ENCODE measurements around the gene STAP2. TPM values are rescaled to one million over a fixed set of nuclear protein-coding genes. Genes with fewer than 3 reads are reported as not detected.
"Not testable (repeated sequence)": the region's sequence is repeated elsewhere in the genome, so short reads cannot be mapped to it uniquely, and the experiment has no call there.

Gene STAP2
- total RNA-seq, 1 experiment from 2014 or later, result not detected

GRCh38 chr19:4347521-4347920, 8.9 kb upstream of the STAP2 start:
- Histone ChIP-seq H3K4me3 (no peak overlapping the region), H3K36me3 (no peaks in the 10 kb centered on the region), H3K9me3 (no peaks in the 10 kb centered on the region), H3K27me3 (no peaks in the 10 kb centered on the region)
- no peak for DNase-seq

GRCh38 chr19:4346020-4346383, 7.4 kb upstream of the STAP2 start:
- Histone ChIP-seq H3K4me3 (no peak overlapping the region), H3K36me3 (no peaks in the 10 kb centered on the region), H3K9me3 (no peaks in the 10 kb centered on the region), H3K27me3 (no peaks in the 10 kb centered on the region)
- no peak for DNase-seq

GRCh38 chr19:4345342-4346019, 6.9 kb upstream of the STAP2 start:
- no peak for DNase-seq
- H3K9me3 ChIP-seq, result no peaks in the 10 kb centered on the region
- H3K4me3 ChIP-seq, result no peak overlapping the region
- H3K27me3 ChIP-seq, result no peaks in the 10 kb centered on the region
- H3K36me3 ChIP-seq, result no peaks in the 10 kb centered on the region

- Histone ChIP-seq H3K36me3 (no peaks in the 10 kb centered on the region), H3K4me3 (peak within 1 kb of the TSS; percentile 64), H3K9me3 (no peaks in the 10 kb centered on the region), H3K27me3 (no peaks in the 10 kb centered on the region)
- DNase-seq, result peak; percentile 73
Observed at GRCh38 chr19:4343370-4344307, 5.0 kb upstream of the STAP2 start, which contains the start of gene MPND. Gene MPND, plus strand, starts transcription at chr19:4343562. Its CDS starts 32 bp downstream, at chr19:4343594.

- no peaks in the 10 kb centered on the region for H3K36me3 ChIP-seq
Observed at GRCh38 chr19:4342615-4343369, 4.2 kb upstream of the STAP2 start.

GRCh38 chr19:4342314-4342614, 3.6 kb upstream of the STAP2 start:
- no peaks in the 10 kb centered on the region for H3K27me3 ChIP-seq
- no peaks in the 10 kb centered on the region for H3K36me3 ChIP-seq
- no peak for DNase-seq
- H3K9me3 ChIP-seq, result no peaks in the 10 kb centered on the region
- peak overlapping the region; percentile 64 for H3K4me3 ChIP-seq

More at GRCh38 chr19:4342615-4343369, 4.2 kb upstream of the STAP2 start:
- Histone ChIP-seq H3K4me3 (peak overlapping the region; percentile 64), H3K9me3 (no peaks in the 10 kb centered on the region), H3K27me3 (no peaks in the 10 kb centered on the region)
- peak; percentile 94 for DNase-seq

- Histone ChIP-seq H3K4me3 (no peak overlapping the region), H3K9me3 (no peaks in the 10 kb centered on the region), H3K27me3 (no peaks in the 10 kb centered on the region), H3K36me3 (no peaks in the 10 kb centered on the region)
- no peak for DNase-seq
Observed at GRCh38 chr19:4337906-4338440, 654 bp downstream of the STAP2 start.

- no peak for DNase-seq
- no peaks in the 10 kb centered on the region for H3K9me3 ChIP-seq
- H3K4me3 ChIP-seq, result no peak overlapping the region
- no peaks in the 10 kb centered on the region for H3K36me3 ChIP-seq
- H3K27me3 ChIP-seq, result no peaks in the 10 kb centered on the region
Observed at GRCh38 chr19:4334929-4335570, 3.6 kb downstream of the STAP2 start.

- Histone ChIP-seq H3K27me3 (no peaks in the 10 kb centered on the region; the same call in 1 of the 2 replicates), H3K9me3 (no peaks in the 10 kb centered on the region), H3K4me3 (no peak overlapping the region), H3K36me3 (no peaks in the 10 kb centered on the region)
- no peak for DNase-seq
Observed at GRCh38 chr19:4329858-4330257, 8.8 kb downstream of the STAP2 start.

- not testable (repeated sequence) for H3K36me3 ChIP-seq, H3K4me3 ChIP-seq, H3K9me3 ChIP-seq, DNase-seq, H3K27me3 ChIP-seq
Observed at GRCh38 chr19:4328991-4329681, 9.5 kb downstream of the STAP2 start.

GRCh38 chr19:4328243-4328990, 10.2 kb downstream of the STAP2 start:
- Histone ChIP-seq H3K9me3 (no peaks in the 10 kb centered on the region), H3K4me3 (no peak overlapping the region), H3K36me3 (no peaks in the 10 kb centered on the region), H3K27me3 (no peaks in the 10 kb centered on the region; the same call in 1 of the 2 replicates)
- peak; percentile 30 for DNase-seq

- no peak for DNase-seq
- Histone ChIP-seq H3K27me3 (no peaks in the 10 kb centered on the region; the same call in 1 of the 2 replicates), H3K9me3 (no peaks in the 10 kb centered on the region), H3K36me3 (no peaks in the 10 kb centered on the region), H3K4me3 (no peak overlapping the region)
Observed at GRCh38 chr19:4327877-4328242, 10.8 kb downstream of the STAP2 start.

GRCh38 chr19:4327252-4327876, 11.3 kb downstream of the STAP2 start:
- DNase-seq, result peak; percentile 24
- H3K36me3 ChIP-seq, result no peaks in the 10 kb centered on the region
- H3K4me3 ChIP-seq, result no peak overlapping the region
- H3K27me3 ChIP-seq, result no peaks in the 10 kb centered on the region; the same call in 1 of the 2 replicates
- no peaks in the 10 kb centered on the region for H3K9me3 ChIP-seq

- H3K4me3 ChIP-seq, result no peak overlapping the region
- no peak for DNase-seq
- H3K36me3 ChIP-seq, result no peaks in the 10 kb centered on the region
Observed at GRCh38 chr19:4326837-4327251, 11.8 kb downstream of the STAP2 start.

More at GRCh38 chr19:4326837-4327251, 11.8 kb downstream of the STAP2 start:
- H3K9me3 ChIP-seq, result no peaks in the 10 kb centered on the region
- H3K27me3 ChIP-seq, result no peaks in the 10 kb centered on the region; the same call in 1 of the 2 replicates
